Mesenteric fat pad (tissue), 1 donor: ENCODE measurements around the gene SGMS2. TPM values are rescaled to one million over a fixed set of nuclear protein-coding genes. Genes with fewer than 3 reads are reported as not detected.
"Not testable (repeated sequence)": the region's sequence is repeated elsewhere in the genome, so short reads cannot be mapped to it uniquely, and the experiment has no call there.

Source experiments
- DNase-seq: peaks from one replicate; pipeline ENCODE4 v3.0.0-alpha.2; 2020; ENCODE audit warnings: low spot score
- total RNA-seq: library from RNA; stranded (reverse); fragmentation: NEBNext Ultra II Directional; extraction: Animal tissue kit (Norgen Biotek cat#: 25700); gene quantifications from one replicate; pipeline ENCODE4 v1.2.1, GENCODE V29; 2021
- donor health status: DM: yes; HTN: yes; CAD: no.

SGMS2 gene
- total RNA-seq, 1 donor from 2014 or later: 26.3 TPM

DNA sequence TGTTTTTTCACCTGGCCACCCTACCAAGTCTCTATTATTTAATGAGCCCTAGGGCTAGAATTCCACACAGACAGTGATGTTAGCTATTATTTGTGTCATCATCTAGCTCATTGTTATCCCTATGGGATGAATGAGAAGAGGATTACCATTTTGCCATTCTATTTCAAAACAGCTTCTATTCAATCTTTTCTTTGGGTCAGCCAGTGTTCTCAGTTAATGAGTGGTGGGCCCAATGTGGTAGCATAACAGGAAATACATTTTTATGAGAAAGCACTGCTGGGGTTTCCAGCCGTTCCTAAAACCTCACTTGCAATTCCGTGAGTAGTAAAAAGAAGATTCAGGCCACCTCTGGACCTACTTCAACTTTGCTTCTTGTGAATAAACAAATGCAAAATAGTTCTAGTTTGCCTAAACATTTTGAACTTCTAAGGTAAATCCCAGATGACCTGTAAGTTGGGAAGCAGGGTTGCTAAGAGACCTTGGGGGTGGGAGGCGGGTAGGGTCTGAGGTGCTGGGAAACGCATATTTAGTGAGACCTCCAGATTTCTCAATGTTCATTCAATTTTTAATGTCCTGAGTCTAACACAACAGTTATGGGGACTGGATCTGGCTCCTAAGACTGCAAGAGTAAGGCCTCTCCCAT lies 81.8 kb downstream of the SGMS2 start:
- DNase-seq: no peak

DNA sequence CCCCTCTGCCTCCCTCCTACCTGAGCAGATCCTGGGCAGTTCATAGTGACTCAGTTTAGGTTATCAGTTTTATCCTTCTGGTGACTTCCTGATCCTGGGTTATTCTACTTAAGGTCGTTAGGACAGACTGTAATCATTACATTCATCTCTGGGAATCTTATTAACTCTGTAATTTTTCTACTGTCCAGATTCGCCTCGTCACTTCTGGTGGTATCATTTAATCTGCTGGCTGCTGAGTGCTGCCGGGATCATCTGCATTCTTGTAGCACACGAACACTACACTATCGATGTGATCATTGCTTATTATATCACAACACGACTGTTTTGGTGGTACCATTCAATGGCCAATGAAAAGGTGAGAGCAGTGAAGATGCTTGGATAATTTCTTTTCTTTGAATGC lies 83.6 kb downstream of the SGMS2 start:
- no peak for DNase-seq

DNA sequence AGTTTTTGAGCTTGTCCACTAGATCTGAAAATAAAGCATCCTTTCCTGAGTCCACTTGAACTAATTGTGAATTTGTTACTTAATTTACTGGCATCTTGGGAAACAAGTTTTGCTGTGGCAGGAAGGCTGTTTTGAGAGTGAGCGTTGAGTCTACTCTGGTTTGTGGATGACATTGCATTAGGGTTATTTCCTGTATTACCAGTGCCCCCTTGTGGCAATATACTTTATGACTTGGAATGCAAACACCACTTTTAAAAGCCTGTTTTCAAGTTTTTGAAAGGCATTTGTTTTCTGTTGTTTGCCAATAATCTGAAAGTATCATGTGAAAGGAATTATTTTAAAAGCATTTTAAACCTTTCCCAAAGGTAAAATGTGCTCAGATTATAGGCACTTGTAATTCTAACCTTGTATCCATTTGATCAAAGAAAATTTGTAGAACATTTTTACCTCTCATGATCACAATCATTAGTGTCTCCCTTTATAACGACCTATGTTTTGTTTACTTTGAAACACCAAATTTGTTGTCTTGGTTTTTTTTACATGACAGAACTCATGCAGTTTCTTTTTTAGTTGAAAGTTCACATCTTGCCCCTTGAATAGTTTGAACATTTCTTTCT lies 88.7 kb downstream of the SGMS2 start:
- no peak for DNase-seq

DNA sequence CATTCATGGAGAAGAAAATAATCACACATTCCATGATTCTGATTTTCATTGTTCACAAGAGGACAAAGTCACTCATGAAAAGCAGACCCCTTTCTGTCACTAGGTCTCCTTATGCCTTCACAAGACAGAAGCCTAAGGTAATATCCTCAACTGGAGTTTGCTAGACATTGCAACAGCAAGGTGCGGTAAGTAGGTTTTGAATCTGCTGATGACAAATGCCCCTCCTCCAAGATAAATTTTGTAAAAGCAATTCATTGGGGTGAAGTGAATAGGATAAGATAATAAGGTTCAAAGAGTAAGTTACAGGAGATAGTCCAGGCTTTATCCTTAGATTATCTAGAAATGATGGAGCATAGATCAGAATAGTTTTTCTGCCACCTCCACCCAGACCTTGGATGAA lies 90.5 kb downstream of the SGMS2 start:
- no peak for DNase-seq

DNA sequence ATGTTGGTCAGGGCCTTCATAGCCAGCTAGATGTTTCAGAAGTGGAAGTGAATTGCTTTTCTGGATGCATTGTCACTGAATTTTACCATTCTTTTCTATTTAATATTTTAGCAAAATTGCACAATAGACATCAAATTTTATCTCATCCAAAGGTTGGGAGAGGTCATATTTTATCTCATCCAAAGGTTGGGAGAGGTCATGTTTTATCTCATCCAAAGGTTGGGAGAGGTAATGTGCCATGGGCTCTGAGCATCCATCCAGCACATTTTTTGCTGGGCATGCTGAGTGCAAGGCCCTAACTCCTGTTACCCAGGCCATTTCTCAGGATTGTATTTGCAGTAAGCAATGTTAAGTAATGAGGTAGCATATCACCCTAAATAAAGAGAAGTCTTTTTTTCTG lies 91.9 kb downstream of the SGMS2 start:
- no peak for DNase-seq

DNA sequence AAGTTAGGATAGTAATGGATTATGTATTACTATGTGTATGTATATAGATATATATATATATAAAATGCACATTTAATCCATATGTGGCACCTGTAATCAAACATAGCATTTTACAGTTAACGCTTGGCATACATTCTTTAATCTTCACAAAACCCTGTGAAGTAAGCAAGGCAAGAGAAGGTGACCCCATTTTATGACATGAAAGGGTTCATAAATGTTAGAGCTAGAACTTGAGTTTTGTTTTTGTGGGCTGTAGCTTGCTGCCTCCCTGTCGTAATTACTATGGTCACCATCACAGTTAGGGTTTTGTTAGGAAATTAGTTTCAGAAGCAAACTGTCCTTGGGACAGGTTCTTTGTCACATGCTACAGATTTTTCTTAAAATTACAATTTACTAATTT lies 92.8 kb downstream of the SGMS2 start:
- no peak for DNase-seq

DNA sequence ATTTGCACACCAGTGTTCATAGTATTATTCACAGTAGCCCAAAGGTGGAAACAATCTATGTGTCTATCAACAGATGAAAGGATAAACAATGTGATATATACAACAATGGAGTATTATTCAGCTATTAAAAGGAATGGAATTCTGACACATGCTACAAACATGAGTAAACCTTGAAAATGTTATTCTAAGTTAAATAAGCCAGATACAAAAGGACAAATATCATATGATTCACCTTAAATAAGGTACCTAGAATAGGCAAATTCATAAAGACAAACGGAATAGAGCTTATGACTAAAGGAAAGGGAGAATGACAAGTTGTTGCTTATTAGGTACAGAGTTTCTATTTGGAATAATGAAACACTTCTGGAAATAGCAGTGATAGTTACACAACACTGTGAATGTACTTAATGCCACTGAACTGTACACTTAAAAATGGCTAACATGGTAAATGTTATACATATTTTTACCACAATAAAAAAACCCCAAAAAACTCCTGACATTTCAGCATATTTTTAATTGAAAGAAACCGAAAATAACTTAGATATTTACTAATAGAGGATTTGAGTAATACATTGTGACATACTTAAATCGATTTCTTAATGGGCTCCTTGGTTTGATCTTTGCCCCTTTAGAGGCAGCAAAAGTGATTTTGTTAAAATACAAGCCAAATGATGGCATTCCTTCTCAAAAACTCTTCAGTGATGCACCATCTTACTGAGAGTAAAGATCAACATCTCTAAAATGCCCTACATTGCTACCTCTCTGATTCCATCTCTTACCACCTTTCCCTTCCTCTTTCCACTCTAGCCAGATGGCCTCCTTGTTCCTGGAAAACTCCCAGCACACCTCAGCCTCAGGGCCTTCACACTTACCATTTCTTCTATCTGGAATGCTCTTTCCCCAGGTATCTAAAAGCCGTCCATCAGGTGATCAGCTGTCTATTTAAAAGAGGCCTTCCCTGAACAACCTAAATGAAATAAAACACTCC lies 98.0 kb downstream of the SGMS2 start:
- no peak for DNase-seq

DNA sequence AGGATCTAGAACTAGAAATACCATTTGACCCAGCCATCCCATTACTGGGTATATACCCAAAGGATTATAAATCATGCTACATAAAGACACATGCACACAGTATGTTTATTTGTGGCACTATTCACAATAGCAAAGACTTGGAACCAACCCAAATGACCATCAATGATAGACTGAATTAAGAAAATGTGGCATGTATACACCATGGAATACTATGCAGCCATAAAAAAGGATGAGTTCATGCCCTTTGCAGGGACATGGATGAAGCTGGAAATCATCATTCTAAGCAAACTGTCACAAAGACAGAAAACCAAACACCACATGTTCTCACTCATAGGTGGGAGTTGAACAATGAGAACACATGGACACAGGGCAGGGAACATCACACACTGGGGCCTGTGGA lies 101.0 kb downstream of the SGMS2 start:
- DNase-seq: not testable (repeated sequence)

DNA sequence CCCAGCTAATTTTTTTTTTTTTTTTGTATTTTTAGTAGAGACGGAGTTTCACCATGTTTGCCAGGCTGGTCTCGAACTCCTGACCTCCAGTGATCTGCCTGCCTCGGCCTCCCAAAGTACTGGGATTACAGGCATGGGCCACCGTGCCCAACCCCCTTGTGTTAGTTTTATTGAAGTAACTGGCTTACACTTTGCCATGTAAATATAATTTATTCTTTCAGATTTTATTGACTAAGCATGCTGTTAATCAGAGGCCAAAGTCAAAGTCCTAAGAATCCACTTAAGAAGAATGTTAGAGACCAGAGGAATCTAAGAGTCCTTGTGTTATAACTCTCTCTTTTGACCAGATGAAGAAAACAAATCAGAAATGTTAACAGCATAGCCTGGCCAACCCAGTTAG lies 102.1 kb downstream of the SGMS2 start:
- DNase-seq: not testable (repeated sequence)

DNA sequence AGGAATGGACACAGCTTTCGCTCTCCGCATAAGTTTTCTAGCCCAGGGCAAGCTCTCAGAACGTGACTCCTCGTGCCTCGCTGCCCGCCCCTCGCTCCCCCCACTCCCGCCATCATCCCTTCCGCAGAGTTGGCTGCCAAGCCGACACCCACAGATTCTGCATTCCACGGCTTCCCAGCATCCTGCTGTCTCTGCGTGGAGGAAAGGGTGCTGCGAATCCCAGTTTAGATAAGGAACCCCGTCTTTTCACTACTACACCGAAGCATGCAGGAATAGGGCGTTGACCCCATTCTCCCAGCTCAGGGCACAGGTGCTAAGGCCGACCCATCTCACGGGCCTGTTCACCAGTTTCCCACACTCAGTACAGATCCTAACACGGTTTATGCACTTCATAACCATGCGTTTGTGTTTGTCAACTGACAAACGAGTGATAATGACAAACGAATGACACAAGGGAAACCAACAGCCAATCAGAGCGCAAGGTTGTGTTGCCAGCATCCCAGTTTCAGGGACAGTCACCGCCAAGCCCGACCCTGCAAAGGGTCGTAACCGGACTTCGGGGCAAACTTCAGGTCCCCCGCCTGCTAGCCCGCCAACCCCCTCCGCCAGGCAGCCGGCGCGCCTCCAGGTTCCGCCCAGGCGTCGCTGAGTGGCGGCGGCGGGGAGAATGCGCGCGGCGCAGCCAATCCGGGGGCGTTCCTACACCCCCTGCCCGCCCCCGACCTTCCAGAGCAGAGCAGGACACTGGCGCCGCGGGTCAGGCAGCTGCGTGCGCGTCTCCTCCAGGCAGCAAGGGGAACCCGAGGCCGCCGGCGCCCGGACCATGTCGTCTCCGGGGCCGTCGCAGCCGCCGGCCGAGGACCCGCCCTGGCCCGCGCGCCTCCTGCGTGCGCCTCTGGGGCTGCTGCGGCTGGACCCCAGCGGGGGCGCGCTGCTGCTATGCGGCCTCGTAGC lies 106.4 kb downstream of the SGMS2 start, which contains the start of gene CYP2U1:
Gene CYP2U1 (plus strand): TSS at position 729 of the 954 bp plus-strand sequence. CDS start 95 bp downstream, at position 824.
- DNase-seq: peak; percentile 95

DNA sequence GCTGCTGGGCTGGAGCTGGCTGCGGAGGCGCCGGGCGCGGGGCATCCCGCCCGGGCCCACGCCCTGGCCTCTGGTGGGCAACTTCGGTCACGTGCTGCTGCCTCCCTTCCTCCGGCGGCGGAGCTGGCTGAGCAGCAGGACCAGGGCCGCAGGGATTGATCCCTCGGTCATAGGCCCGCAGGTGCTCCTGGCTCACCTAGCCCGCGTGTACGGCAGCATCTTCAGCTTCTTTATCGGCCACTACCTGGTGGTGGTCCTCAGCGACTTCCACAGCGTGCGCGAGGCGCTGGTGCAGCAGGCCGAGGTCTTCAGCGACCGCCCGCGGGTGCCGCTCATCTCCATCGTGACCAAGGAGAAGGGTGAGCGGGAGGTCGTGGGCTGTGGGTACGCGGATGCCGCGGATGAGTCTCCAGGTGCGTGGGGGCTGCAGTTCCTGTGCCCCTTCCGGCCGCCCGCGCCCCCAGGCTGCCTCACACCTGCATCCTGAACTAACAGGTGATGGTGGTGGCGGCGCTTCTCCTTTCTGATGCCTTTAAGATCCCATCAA lies 107.1 kb downstream of the SGMS2 start:
- no peak for DNase-seq

DNA sequence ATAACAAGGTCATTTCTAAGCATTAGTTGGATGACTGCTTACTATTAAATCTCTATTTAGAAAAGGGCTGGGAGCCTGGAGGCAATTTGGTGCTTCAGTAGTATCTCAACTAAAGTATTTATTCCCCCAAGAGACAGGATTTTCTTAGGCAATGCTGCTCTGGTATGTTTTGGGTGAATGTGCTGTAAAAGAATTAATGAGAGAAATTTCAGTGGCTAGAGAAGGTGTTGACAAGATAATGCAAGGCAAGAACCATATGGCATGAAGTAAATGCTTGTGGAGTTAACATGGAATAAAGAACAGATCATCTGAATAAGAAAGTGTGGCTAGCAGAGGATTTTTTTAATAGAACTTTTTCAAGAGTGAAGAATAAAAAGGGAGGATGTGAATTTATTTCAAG lies 110.5 kb downstream of the SGMS2 start:
- DNase-seq: no peak

DNA sequence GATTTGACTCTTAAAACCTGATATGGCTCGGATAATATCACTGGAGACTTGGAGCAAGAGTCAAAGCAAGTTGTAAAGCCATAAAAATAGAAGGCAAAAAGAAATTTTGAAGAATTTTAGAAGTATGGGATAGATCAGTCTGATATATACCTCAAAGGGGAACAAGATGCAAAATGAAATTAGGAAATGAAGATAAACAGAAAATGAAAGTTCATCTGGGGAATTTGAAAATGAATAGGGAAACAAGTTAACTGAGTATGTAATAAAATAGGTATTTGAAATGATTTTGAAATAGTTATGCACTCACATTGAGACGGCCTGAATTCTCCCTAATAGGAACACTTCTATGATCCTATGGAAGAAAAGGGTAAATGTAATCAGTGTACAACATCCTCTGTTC lies 112.3 kb downstream of the SGMS2 start:
- no peak for DNase-seq

DNA sequence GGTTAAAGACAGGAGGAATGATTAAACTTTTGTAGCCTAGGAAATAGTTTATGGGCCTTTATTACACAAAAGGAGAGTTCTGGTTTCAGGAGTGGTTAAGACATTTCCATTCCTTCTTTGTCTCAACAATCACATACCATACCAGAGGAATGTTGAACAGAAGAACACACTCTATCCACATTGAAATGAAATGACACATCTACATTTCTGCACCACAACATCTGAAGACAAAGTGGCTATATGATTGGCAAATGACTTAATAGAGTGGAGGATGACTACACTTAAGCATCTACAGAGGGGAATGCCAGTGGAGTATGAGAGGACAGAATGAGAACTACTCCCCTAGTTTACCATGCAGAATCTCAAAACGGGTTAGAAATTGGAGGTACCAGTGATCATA lies 114.6 kb downstream of the SGMS2 start:
- no peak for DNase-seq

DNA sequence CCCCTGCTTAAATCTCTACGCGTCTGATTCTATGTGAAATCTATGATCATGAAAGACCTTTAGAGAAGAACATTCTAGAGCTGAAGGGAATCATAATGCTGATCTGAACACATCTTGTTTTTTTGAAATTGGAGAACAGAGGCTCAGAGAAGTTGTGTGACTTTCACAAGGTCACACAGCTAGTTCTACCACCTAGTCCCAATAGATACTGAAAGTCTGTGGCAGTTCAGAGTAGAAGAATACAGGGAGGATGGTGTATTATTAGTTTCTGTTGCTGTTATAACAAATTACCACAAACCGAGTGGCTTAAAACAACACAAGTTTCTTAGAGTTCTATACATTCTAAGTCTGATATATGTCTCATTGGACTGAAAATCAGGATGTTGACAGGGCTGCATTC lies 121.1 kb downstream of the SGMS2 start:
- no peak for DNase-seq

DNA sequence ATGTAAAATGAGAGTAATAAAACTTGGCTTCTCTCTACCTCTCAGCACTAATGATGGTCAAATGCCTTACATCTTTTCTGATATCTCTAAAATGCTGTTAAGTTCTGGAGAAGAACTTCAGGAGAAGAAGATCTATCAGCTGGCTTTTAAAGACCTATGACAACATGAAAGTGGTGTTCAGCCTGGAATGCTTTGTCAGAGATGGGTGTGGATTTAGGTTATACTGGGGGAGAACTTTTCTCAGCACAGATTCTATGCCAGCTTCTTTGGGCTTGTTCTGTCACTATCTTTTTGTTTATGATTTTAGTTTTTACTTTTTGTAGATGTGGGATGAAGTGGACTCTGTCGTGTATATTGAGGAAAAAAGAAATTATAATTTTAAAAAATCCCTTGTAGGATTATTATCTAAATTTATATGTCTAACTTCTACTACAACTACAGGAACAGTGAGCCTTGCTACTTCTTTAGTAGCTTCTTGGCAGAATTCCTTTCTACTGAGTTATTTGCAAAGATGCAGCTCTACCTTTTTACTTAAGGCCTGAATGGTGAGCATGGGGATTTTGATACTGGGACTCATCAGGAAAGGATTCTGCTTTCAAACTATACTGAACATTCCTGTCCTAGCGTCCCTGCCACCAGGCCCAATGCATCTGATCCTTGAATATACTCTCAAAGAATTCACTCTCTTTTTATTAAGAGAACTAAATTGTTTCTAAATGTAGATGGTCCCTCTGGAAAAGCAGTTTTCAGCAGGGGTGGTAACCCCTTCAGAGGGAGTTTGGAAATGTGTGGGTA lies 126.2 kb downstream of the SGMS2 start:
- DNase-seq: no peak

DNA sequence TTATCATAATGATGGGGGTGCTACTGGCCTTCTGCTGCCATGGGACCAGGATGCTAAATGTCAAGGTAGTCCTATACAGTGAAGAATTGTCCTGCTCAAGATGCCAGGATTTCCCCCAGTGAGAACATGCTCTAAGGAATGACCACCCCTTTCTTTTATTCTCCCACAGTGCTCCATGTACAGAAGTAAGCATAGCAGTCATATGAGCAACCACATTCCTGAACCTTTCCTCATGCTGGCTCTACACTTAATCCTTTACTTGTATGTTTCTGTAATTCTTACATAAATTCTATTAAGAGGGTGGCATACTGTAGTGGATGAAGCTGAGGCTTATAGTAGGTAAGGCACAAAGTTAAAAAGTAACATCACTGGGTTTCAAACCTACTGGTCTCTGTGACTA lies 126.8 kb downstream of the SGMS2 start:
- no peak for DNase-seq

DNA sequence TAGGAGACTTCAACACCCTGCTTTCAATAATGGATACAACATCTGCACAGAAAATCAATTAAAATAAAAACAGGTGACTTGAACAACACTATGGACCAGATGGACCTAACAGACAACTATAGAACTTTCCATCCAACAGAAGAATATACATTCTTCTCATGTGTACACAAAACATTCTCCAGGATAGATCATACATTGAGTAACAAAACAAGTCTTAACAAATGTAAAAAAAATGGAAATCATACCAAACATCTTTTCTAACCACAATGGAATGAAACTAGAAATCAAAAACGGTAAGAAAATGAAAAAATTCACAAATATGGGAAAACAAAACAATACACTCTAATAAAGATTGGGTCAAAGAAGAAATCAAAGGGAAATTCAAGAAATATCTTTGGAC lies 131.3 kb downstream of the SGMS2 start:
- no peak for DNase-seq
